NCI-H2029 treated with DMSO at 0.1 percent for 48 hours (cell line): ENCODE data around the gene GOLGA6L24.
"Not testable (repeated sequence)": the region's sequence is repeated elsewhere in the genome, so short reads cannot be mapped to it uniquely, and the experiment has no call there.

Experiments used
- DNase-seq: peaks from one replicate; lab custom pipeline; 2025; lab: John Stamatoyannopoulos, UW

Gene GOLGA6L24

GRCh38 chr15:28357984-28358383 is at the start of gene GOLGA6L24:
Gene GOLGA6L24 (minus strand): TSS chr15:28358084. CDS start chr15:28358023, 61 bp downstream.
- not testable (repeated sequence) for DNase-seq

GRCh38 chr15:28402774-28403435 is 45.0 kb upstream of the GOLGA6L24 start:
- not testable (repeated sequence) for DNase-seq

GRCh38 chr15:28396022-28396421 is 38.1 kb upstream of the GOLGA6L24 start:
- not testable (repeated sequence) for DNase-seq

GRCh38 chr15:28380053-28380452 is 22.2 kb upstream of the GOLGA6L24 start:
- DNase-seq = not testable (repeated sequence)

- not testable (repeated sequence) for DNase-seq
Observed at GRCh38 chr15:28378364-28378763, 20.5 kb upstream of the GOLGA6L24 start, which contains the start of gene GOLGA8F. Gene GOLGA8F (plus strand): TSS chr15:28378664. CDS start chr15:28378762, 98 bp downstream.

- not testable (repeated sequence) for DNase-seq
Observed at GRCh38 chr15:28365502-28365901, 7.6 kb upstream of the GOLGA6L24 start.

GRCh38 chr15:28322129-28322588 is 35.7 kb downstream of the GOLGA6L24 start, which contains the start of gene HERC2:
Gene HERC2 (minus strand): TSS chr15:28322179. CDS start chr15:28321433, 746 bp downstream.
- DNase-seq = not testable (repeated sequence)

GRCh38 chr15:28321358-28322078 is 36.4 kb downstream of the GOLGA6L24 start:
- not testable (repeated sequence) for DNase-seq

- DNase-seq = not testable (repeated sequence)
Observed at GRCh38 chr15:28319725-28320124, 38.2 kb downstream of the GOLGA6L24 start.

GRCh38 chr15:28318828-28319227 is 39.1 kb downstream of the GOLGA6L24 start:
- DNase-seq = not testable (repeated sequence)

GRCh38 chr15:28318122-28318521 is 39.8 kb downstream of the GOLGA6L24 start:
- DNase-seq = not testable (repeated sequence)

GRCh38 chr15:28316958-28317357 is 40.9 kb downstream of the GOLGA6L24 start:
- DNase-seq = not testable (repeated sequence)

- not testable (repeated sequence) for DNase-seq
Observed at GRCh38 chr15:28310454-28310853, 47.4 kb downstream of the GOLGA6L24 start.

- not testable (repeated sequence) for DNase-seq
Observed at GRCh38 chr15:28308718-28309117, 49.2 kb downstream of the GOLGA6L24 start.
